Measurements from ENCODE around the gene ARL4A. TPM values are rescaled to one million over a fixed set of nuclear protein-coding genes. Genes with fewer than 3 reads are reported as not detected.
"Not testable (repeated sequence)": the region's sequence is repeated elsewhere in the genome, so short reads cannot be mapped to it uniquely, and the experiment has no call there.

The ARL4A gene
- total RNA-seq, 1 experiment from 2014 or later, result 14.8 TPM

DNA sequence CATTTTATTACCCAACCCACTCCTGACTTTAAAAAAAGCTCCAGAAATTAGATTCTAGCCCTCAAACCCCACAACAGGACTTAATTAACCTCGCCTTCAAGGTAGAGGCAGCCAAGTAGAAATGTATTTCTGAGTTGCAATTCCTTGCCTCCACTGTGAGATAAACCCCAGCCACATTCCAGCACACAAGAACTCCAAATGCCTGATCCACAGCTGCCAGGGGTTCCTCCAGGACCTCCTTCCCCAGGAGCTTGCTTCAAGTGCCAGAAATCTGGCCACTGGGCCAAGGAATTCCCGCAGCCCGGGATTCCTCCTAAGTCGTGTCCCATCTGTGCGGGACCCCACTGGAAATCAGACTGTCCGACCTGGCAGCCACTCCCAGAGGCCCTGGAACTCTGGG is 25.9 kb upstream of the ARL4A start:
- DNase-seq (ENCODE audit: low read depth), result no peak

DNA sequence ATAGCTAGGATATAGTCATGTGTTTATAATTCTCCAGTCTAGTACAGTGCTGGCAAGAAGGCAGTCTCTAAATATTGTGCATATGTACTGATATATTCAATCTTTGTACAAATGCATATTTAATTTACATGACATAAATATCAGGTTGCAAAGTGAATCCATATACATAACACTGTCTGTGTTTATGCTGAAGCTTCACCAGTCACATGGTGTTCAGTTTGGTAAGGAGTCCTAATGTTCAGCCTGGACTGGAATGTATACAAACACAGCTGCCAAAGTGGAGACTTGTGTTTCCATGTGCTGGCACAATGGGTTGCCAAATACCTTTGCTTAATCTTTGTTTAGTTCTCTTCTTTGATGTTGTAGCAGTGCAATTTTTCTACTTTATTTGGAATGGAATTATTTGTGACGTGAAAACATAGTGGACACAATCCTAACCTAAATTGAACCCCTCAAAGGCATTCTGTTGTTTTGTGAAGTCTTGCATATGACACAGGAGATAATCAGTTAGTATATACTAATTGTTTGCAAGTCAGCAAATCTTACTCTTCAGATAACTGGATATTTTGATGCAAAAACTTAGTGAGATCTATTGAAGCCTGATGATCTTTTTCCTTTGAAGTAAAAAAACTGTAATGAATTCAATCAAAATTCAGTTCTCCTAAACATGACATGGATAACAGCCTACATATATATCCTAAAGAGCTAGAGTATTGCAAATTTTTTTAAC is 17.3 kb upstream of the ARL4A start:
- no peak for DNase-seq (ENCODE audit: low read depth)

DNA sequence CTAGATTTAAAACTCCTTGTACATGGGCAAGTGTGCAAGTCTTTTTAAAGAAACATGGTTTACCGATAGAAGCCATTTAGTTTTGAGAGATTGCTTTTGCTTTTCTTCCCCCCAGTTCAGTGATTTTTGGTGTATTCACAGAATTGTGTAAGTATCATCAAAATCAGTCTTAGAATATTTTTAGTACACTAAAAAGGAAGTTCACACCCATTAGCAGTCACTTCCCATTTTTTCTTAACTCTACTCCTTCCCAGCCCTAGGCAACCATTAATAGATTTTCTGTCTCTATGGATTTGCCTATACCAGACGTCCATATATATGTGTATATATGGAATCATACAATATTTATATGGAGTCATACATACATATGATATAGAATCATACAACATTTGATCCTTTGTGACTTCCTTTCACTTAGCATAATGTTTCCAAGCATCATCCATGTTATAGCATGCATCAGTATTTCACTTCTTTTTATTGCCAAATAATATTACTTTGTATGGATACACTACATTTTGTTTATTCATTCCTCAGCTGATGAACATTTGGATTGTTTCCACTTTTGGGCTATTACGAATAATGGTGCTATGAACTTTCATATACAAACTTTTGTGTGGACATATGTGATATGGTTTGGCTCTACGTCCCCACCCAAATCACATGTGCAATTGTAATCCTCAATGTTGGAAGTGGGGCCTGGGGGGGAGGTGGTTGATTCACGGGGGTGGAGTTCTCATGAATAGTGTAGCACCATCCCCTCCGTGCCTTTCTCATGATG is 16.5 kb upstream of the ARL4A start:
- no peak for DNase-seq (ENCODE audit: low read depth)

DNA sequence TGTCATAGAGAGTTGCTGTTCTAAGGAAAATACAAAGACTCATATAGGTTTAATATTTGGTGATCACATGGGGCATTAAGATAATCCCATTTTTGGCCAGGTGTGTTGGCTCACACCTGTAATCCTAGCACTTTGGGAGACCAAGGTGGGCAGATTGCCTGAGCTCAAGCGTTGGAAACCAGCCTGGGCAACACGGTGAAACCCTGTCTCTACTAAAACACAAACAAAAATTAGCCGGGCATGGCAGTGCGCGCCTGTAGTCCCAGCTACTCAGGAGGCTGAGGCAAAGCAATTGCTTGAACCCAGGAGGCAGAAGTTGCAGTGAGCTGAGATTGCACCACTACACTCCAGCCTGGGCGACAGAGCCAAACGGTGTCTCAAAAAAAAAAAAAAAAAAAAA is 14.0 kb upstream of the ARL4A start:
- DNase-seq (ENCODE audit: low read depth), result not testable (repeated sequence)

GRCh38 chr7:12674053-12674452 is 13.4 kb upstream of the ARL4A start:
- no peak for DNase-seq (ENCODE audit: low read depth)

DNA sequence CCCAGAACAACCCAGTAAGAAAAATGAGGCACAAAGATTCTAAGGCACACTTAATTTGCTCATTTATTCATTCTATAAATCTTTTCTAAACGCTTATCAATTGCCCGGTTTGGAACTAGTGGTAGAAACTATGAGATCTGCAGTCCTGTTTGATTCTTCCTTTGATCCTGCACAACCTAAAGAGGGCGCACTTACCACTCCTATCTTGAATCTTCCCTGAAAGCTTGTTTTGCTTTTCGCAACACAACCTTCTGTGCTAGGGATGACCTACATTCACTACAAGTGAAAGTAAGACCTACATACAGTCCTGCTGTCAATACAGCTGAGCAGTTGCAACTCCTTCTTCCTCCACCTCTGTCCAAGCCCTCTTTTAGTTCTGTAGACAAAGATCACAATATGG is 12.6 kb upstream of the ARL4A start:
- DNase-seq (ENCODE audit: low read depth), result no peak

GRCh38 chr7:12683678-12684585 is 3.5 kb upstream of the ARL4A start:
- no peak for DNase-seq (ENCODE audit: low read depth)

DNA sequence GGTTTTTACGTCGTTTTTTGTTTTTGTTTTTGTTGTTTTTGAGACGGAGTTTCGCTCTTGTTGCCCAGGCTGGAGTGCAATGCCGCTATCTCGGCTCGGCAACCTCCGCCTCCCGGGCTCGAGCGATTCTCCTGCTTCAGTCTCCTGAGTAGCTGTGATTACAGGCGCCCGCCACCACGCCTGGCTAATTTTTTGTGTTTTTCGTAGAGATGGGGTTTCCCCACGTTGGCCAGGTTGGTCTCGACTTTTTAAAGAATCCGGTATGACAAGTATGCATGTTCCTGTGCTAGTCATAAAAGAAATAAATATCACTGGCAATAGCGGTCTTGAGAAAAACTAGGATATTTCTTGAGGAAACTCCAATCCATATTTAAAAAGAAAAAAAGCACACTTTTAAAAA is 2.7 kb upstream of the ARL4A start:
- DNase-seq (ENCODE audit: low read depth), result no peak

DNA sequence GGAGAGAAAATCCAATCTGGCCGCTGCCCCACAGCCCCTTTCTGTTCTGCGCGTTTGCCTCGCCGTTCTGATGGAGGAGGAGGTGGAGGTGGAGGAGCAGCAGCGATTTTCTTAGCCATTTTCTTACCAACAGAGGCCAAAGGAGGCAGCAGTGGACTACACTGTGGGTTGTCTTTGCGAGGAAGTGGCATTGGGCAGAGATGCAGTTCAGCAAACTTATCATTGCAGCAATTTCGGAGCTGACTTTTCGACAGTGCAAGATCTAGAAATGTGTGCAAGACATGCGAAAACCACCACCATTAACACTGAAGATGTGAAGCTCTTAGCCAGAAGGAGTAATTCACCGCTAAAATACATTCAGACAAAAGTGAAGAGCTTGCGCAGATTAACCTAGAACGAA is 1.9 kb upstream of the ARL4A start:
- DNase-seq (ENCODE audit: low read depth), result no peak

GRCh38 chr7:12686234-12686890 is 1.1 kb upstream of the ARL4A start:
- DNase-seq (ENCODE audit: low read depth), result peak; percentile 88

DNA sequence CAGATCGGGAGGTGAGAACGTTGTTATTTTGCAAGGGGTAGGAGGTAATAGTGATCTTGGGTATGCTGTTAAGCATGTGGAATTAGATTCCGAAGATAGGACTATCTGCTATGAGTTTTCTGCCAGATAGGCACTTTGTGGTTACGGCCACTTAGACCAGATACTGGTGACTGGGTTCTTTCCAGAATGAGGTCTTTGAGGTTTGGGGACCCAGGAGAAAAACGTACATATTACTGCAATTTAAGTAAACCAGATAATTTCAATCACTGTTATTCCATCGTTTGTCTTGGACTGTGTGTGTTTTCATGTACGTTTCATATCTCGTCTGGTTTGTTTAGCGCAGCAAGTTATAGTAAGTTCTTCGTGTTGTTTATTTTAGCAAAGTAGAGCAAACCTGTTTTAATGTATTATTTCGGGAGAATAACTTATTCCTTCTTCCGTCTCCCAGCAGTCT is 312 bp downstream of the ARL4A start:
- DNase-seq (ENCODE audit: low read depth), result no peak

- DNase-seq (ENCODE audit: low read depth), result not testable (repeated sequence)
These were observed 1.2 kb downstream of the ARL4A start for GRCh38 chr7:12688485-12689170.

DNA sequence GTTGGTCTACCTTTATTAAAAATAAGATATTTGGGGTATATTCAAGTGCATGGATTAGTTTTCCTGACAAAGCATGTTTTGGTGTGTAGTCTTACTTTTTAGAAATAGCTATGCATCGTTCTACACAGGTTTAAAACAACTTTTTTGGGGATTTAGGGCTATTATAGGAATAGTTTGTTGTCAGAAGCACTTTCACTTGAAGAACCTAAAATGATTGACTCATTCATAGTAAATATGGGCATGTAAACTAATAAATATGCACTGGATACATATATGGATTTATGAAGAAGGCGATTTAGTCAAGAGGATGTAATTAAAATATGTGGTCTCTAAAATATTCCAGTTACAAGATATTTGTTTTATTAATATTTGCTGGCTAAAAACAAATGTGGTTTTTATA is 2.0 kb downstream of the ARL4A start:
- no peak for DNase-seq (ENCODE audit: low read depth)

GRCh38 chr7:12690041-12690878 is 2.8 kb downstream of the ARL4A start:
- no peak for DNase-seq (ENCODE audit: low read depth)

- not testable (repeated sequence) for DNase-seq (ENCODE audit: low read depth)
These were observed 4.0 kb downstream of the ARL4A start for GRCh38 chr7:12691388-12691787.

- DNase-seq (ENCODE audit: low read depth), result no peak
These were observed 4.6 kb downstream of the ARL4A start for GRCh38 chr7:12692035-12692434.

- no peak for DNase-seq (ENCODE audit: low read depth)
These were observed 5.2 kb downstream of the ARL4A start for GRCh38 chr7:12692479-12693259.

- no peak for DNase-seq (ENCODE audit: low read depth)
These were observed 7.4 kb downstream of the ARL4A start for GRCh38 chr7:12694817-12695216.

DNA sequence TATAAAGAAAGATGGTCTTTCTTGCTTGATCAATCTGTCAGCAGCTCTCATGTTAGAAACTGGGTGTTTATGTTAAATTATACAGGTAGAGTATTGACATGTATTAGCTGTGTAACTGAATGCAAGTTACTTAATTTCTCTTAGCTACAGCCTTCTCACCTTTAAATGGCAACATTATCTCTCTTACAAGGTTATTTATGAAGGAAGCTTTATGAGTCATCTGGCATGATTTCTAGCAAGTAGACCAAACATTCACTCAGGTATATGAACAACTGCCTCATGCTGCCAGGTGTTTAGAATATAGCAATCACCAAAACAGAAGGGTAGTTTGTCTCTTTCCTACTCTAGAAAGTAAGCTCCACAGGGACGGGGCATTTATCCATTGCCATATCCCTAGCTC is 8.5 kb downstream of the ARL4A start:
- DNase-seq (ENCODE audit: low read depth), result no peak
